B cell (primary cell): ENCODE measurements around the gene GLB1L2.

Experiments used
- CTCF ChIP-seq: fragments of 200-600 bp; IDR thresholded peaks from one replicate; pipeline ENCODE4 v1.8.0; 2022; ENCODE audit warnings: antibody characterized with exemption, mild to moderate bottlenecking
- EZH2 ChIP-seq: IDR thresholded peaks from 2 replicates; pipeline ENCODE4 v1.6.1; 2012; ENCODE audit warnings: borderline replicate concordance, low read depth, mild to moderate bottlenecking, moderate library complexity, low read length; ENCODE audit not compliant: insufficient read depth, poor library complexity, severe bottlenecking

GRCh38 chr11:134413043-134413825, 81.4 kb downstream of the GLB1L2 start:
- TF ChIP-seq CTCF (no peak), EZH2 (no peak)
